Chondrocyte (in vitro differentiated cells): ENCODE measurements around the gene MGAM2. TPM values are rescaled to one million over a fixed set of nuclear protein-coding genes. Genes with fewer than 3 reads are reported as not detected.

Experiments
- DNase-seq: peaks from one replicate; pipeline ENCODE4 v3.0.0; 2021; ENCODE audit warnings: mixed read lengths, low spot score
- H3K27ac Mint-ChIP-seq: one replicate; pipeline ENCODE4 v1.8.0; 2021; ENCODE audit warnings: mild to moderate bottlenecking, moderate library complexity, mixed read lengths; ENCODE audit not compliant: unreplicated experiment
- H3K27me3 Mint-ChIP-seq: 2 replicates; pipeline ENCODE4 v1.8.0; 2021; ENCODE audit warnings: low read depth, mixed read lengths
- H3K36me3 Mint-ChIP-seq: 2 replicates; pipeline ENCODE4 v1.8.0; 2021; ENCODE audit warnings: low read depth, mixed read lengths
- H3K4me1 Mint-ChIP-seq: 2 replicates; pipeline ENCODE4 v1.8.0; 2021; ENCODE audit warnings: low read depth, mild to moderate bottlenecking, mixed read lengths
- H3K4me3 Mint-ChIP-seq: one replicate; pipeline ENCODE4 v1.8.0; 2021; ENCODE audit warnings: mild to moderate bottlenecking, moderate library complexity, mixed read lengths; ENCODE audit not compliant: unreplicated experiment
- H3K9me3 Mint-ChIP-seq: 2 replicates; pipeline ENCODE4 v1.8.0; 2021; ENCODE audit warnings: low read depth, mixed read lengths
- total RNA-seq: library from RNA; stranded (reverse); gene quantifications from 3 replicates; pipeline ENCODE4 v1.2.1, GENCODE V29; 2021
- TF ChIP-seq, protein P1 (sequence below): fragments of 200-600 bp; sonication (generic); IDR thresholded peaks from 2 replicates; pipeline ENCODE4 v1.5.0; 2021; ENCODE audit warnings: antibody characterized with exemption, mild to moderate bottlenecking, moderate library complexity

The MGAM2 gene
- total RNA-seq, 1 donor from 2014 or later = not detected

DNA sequence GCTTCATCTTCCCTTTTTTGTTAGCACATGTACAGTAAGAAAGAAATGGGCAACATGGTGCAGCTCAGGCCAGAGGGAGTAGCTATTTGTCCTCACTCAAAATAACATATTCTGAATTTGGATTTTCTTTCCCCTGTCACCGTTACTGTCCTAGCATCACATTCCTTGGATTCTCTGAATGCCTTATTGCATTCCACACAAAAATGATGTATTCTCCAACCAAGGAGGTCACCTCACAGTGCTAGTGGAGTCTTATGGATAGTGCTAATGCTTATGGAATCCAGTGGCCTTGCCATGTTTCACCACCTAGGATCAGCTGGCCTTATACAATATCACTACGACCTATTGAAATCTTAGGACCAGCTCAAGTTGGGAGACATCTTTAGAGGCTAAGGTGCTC lies 139.2 kb downstream of the MGAM2 start:
- peaks cover 3% of the 10 kb centered on the region for H3K4me1 Mint-ChIP-seq
- TF ChIP-seq, protein P1, sequence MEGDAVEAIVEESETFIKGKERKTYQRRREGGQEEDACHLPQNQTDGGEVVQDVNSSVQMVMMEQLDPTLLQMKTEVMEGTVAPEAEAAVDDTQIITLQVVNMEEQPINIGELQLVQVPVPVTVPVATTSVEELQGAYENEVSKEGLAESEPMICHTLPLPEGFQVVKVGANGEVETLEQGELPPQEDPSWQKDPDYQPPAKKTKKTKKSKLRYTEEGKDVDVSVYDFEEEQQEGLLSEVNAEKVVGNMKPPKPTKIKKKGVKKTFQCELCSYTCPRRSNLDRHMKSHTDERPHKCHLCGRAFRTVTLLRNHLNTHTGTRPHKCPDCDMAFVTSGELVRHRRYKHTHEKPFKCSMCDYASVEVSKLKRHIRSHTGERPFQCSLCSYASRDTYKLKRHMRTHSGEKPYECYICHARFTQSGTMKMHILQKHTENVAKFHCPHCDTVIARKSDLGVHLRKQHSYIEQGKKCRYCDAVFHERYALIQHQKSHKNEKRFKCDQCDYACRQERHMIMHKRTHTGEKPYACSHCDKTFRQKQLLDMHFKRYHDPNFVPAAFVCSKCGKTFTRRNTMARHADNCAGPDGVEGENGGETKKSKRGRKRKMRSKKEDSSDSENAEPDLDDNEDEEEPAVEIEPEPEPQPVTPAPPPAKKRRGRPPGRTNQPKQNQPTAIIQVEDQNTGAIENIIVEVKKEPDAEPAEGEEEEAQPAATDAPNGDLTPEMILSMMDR = no peak
- DNase-seq = no peak
- H3K9me3 Mint-ChIP-seq = no peaks in the 10 kb centered on the region
- H3K27ac Mint-ChIP-seq = no peak overlapping the region
- no peak overlapping the region for H3K4me3 Mint-ChIP-seq
- no peaks in the 10 kb centered on the region for H3K36me3 Mint-ChIP-seq
- no peaks in the 10 kb centered on the region for H3K27me3 Mint-ChIP-seq

GRCh38 chr7:142257958-142258357 lies 146.4 kb downstream of the MGAM2 start, which contains the start of gene PRSS58:
TSS of gene PRSS58 (minus strand) at chr7:142258058. CDS start at chr7:142257707, 351 bp downstream.
- no peak for DNase-seq
- H3K4me3 Mint-ChIP-seq = no peak within 1 kb of the TSS
- TF ChIP-seq, protein P1 = no peak
- H3K36me3 Mint-ChIP-seq = peaks cover 3% of the 10 kb centered on the region
- peaks cover 23% of the 10 kb centered on the region for H3K9me3 Mint-ChIP-seq
- H3K4me1 Mint-ChIP-seq = no peaks in the 10 kb centered on the region
- peaks cover 3% of the 10 kb centered on the region for H3K27me3 Mint-ChIP-seq
- no peak within 1 kb of the TSS for H3K27ac Mint-ChIP-seq

DNA sequence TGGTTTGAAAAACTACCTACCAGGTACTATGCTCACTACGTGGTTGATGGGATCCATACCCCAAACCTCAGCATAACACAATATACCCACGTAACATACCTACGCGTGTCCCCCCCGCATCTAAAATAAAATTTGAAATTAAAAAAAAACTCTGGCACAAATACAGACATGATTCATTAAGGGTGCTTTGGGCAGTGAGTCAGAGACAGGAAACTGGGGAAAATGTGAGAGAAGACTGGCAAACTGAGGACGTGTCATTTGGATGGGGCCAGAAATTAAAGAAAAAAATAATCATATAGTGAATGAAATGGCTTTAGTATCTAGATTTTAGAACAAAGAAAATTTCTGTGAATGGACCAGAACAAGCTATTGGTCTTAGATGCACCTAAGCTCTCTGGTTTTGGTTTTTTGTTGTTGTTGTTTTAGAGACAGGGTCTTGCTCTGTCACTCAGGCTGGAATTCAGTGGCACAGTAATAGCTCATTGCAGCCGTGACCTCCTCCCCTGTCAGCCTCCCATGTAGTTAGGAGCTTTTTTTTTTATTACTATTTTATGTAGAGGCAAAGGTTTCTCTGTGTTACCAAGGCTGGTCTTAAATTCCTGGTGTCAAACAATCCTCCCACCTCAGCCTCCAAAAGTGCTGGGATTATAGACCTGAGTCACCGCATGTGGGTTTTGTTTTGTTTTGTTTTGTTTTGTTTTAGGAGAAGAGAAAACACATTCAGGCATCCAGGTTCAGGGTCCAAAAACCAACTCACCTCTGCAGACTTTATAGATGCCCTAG lies 152.3 kb downstream of the MGAM2 start:
- Mint-ChIP-seq H3K4me3 (no peak overlapping the region), H3K36me3 (peaks cover 3% of the 10 kb centered on the region), H3K27ac (peak overlapping the region; percentile 43), H3K9me3 (peaks cover 23% of the 10 kb centered on the region), H3K4me1 (peaks cover 13% of the 10 kb centered on the region), H3K27me3 (peaks cover 3% of the 10 kb centered on the region)
- DNase-seq = no peak
- TF ChIP-seq, protein P1 = no peak

Other genes starting within 250 kb of the MGAM2 start
- not detected in 3 replicates for gene OR9A4, start 195.3 kb upstream of the MGAM2 start, total RNA-seq
- not detected in 3 replicates for gene CLEC5A, start 164.7 kb upstream of the MGAM2 start, total RNA-seq
- not detected in 3 replicates for gene TAS2R38, start 137.9 kb upstream of the MGAM2 start, total RNA-seq
- 0.10 to 0.27 TPM (median 0.17 TPM) in 3 replicates for gene MGAM, start 115.8 kb upstream of the MGAM2 start, total RNA-seq
- gene PRSS58, start 146.3 kb downstream of the MGAM2 start, total RNA-seq = not detected in 3 replicates